OCI-LY1 (cell line): ENCODE measurements around the gene NCAM1.

Source experiments
- H2AFZ ChIP-seq: fragments of 200-600 bp; sonication (generic), shearing (Covaris generic); 2 replicates; pipeline ENCODE4 v1.6.0; 2014; ENCODE audit warnings: antibody characterized with exemption, mild to moderate bottlenecking, low read length
- H3F3A ChIP-seq: fragments of 200-600 bp; sonication (generic), shearing (Covaris generic); 2 replicates; pipeline ENCODE4 v1.6.0; 2014; ENCODE audit warnings: mild to moderate bottlenecking, antibody characterized with exemption, low read length, moderate library complexity; ENCODE audit not compliant: insufficient read depth
- H3K27ac ChIP-seq: fragments of 200-600 bp; sonication (generic); 2 replicates; pipeline ENCODE4 v1.5.1; 2014; ENCODE audit warnings: low read length, mixed run types, mild to moderate bottlenecking, low read depth; ENCODE audit not compliant: poor library complexity, severe bottlenecking
- H3K27me3 ChIP-seq: fragments of 200-600 bp; sonication (generic); 2 replicates; pipeline ENCODE4 v1.6.0; 2014; ENCODE audit warnings: antibody characterized with exemption, mild to moderate bottlenecking, low read length, moderate library complexity; ENCODE audit not compliant: insufficient read depth
- H3K36me3 ChIP-seq: fragments of 200-600 bp; sonication (generic); 2 replicates; pipeline ENCODE4 v1.6.1; 2014; ENCODE audit warnings: mild to moderate bottlenecking, antibody characterized with exemption, low read length, moderate library complexity, mixed read lengths; ENCODE audit not compliant: insufficient read depth
- H3K4me1 ChIP-seq: fragments of 200-600 bp; sonication (generic); 2 replicates; pipeline ENCODE4 v1.5.1; 2014; ENCODE audit warnings: mild to moderate bottlenecking, low read length, moderate library complexity; ENCODE audit not compliant: insufficient read depth, severe bottlenecking
- H3K4me2 ChIP-seq: fragments of 200-600 bp; sonication (generic), shearing (Covaris generic); 2 replicates; pipeline ENCODE4 v1.6.1; 2014; ENCODE audit warnings: low read length
- H3K4me3 ChIP-seq: fragments of 200-600 bp; sonication (generic); 2 replicates; pipeline ENCODE4 v1.5.1; 2014; ENCODE audit warnings: low read length, low read depth, mild to moderate bottlenecking, mixed read lengths; ENCODE audit not compliant: poor library complexity, severe bottlenecking
- H3K79me2 ChIP-seq: fragments of 200-600 bp; shearing (Covaris generic); 2 replicates; pipeline ENCODE4 v1.6.1; 2016; ENCODE audit warnings: mixed run types, low read length, mixed read lengths; ENCODE audit not compliant: insufficient read depth
- H3K9ac ChIP-seq: fragments of 200-600 bp; sonication (generic), shearing (Covaris generic); 2 replicates; pipeline ENCODE4 v1.6.1; 2014; ENCODE audit warnings: mild to moderate bottlenecking, low read length, mixed read lengths
- H3K9me2 ChIP-seq: fragments of 200-600 bp; sonication (generic), shearing (Covaris generic); 2 replicates; pipeline ENCODE4 v1.6.1; 2014; ENCODE audit warnings: low read depth, mild to moderate bottlenecking, low read length, mixed read lengths
- H3K9me3 ChIP-seq: fragments of 200-600 bp; shearing (Covaris generic); 2 replicates; pipeline ENCODE4 v1.6.1; 2014; ENCODE audit warnings: low read length, mixed read lengths
- H4K20me1 ChIP-seq: fragments of 200-600 bp; sonication (generic), shearing (Covaris generic); 2 replicates; pipeline ENCODE4 v1.6.0; 2016; ENCODE audit warnings: mild to moderate bottlenecking, low read length; ENCODE audit not compliant: insufficient read depth
- EZH2 ChIP-seq: fragments of 200-600 bp; sonication (generic), shearing (Covaris generic); IDR thresholded peaks from 2 replicates; pipeline ENCODE4 v1.8.0; 2017; ENCODE audit warnings: borderline replicate concordance, mixed run types, mild to moderate bottlenecking, antibody characterized with exemption, low read length, moderate library complexity, mixed read lengths
- TF ChIP-seq, protein P1 (sequence below): fragments of 200-600 bp; sonication (generic), shearing (Covaris generic); IDR thresholded peaks from 2 replicates; pipeline ENCODE4 v1.5.1; 2017; ENCODE audit warnings: mild to moderate bottlenecking, antibody characterized with exemption, low read length, moderate library complexity, mixed read lengths

The NCAM1 gene

DNA sequence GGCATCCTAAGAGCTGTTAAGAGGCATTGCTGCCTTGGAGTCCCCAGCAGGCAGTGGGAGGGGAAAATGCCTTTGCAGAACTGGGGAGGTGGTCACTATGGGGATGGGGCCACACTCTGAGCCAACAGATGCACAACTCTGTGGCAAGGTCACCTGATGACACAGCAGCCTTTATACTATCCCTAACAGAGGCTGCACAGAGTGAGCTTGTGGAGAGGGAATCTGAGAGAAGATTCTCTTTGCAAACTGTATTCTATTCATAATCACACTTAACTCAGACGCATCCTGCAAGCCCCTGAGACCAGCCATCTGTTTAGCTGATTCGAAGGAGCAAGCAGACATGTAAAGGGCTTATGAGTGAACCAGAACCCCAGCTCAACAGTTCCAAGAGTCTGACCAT lies 304.1 kb downstream of the NCAM1 start:
- no peak overlapping the region for H3K4me3 ChIP-seq
- H4K20me1 ChIP-seq = no peaks in the 10 kb centered on the region
- no peaks in the 10 kb centered on the region for H3K9me3 ChIP-seq
- H3K9ac ChIP-seq = no peak overlapping the region
- TF ChIP-seq, protein P1, sequence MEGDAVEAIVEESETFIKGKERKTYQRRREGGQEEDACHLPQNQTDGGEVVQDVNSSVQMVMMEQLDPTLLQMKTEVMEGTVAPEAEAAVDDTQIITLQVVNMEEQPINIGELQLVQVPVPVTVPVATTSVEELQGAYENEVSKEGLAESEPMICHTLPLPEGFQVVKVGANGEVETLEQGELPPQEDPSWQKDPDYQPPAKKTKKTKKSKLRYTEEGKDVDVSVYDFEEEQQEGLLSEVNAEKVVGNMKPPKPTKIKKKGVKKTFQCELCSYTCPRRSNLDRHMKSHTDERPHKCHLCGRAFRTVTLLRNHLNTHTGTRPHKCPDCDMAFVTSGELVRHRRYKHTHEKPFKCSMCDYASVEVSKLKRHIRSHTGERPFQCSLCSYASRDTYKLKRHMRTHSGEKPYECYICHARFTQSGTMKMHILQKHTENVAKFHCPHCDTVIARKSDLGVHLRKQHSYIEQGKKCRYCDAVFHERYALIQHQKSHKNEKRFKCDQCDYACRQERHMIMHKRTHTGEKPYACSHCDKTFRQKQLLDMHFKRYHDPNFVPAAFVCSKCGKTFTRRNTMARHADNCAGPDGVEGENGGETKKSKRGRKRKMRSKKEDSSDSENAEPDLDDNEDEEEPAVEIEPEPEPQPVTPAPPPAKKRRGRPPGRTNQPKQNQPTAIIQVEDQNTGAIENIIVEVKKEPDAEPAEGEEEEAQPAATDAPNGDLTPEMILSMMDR = no peak
- no peak for TF ChIP-seq EZH2
- H3K36me3 ChIP-seq = no peaks in the 10 kb centered on the region
- no peaks in the 10 kb centered on the region for H3K27me3 ChIP-seq
- H3K9me2 ChIP-seq = no peaks in the 10 kb centered on the region
- no peaks in the 10 kb centered on the region for H3K79me2 ChIP-seq
- H3K27ac ChIP-seq = no peak overlapping the region
- H3F3A ChIP-seq = no peaks in the 10 kb centered on the region
- H2AFZ ChIP-seq = no peak overlapping the region
- H3K4me2 ChIP-seq = no peak overlapping the region
- H3K4me1 ChIP-seq = no peaks in the 10 kb centered on the region

DNA sequence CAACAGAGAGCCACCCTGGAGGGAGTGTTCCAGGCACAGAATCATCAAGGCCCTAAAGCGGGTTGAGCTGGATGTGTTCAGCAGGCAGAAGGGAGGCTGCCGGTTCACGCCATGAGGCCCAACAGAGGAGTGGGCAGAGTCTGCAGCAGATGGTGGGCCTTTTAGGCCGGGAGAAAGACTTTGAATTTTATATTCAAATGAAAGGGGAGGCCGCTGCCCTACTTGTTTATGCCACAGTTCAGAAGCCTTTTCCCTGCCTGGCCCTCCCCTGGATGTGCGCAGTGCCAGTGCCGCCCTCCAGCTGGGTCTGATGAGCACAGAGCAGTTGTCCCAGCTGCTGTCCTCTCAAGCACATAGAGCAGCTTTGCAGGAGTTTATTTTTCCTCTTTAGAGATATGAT lies 306.3 kb downstream of the NCAM1 start:
- H3K4me1 ChIP-seq = no peaks in the 10 kb centered on the region
- H3F3A ChIP-seq = no peaks in the 10 kb centered on the region
- H3K9ac ChIP-seq = no peak overlapping the region
- H3K4me2 ChIP-seq = no peak overlapping the region
- H3K9me2 ChIP-seq = no peaks in the 10 kb centered on the region
- H3K36me3 ChIP-seq = no peaks in the 10 kb centered on the region
- H3K27me3 ChIP-seq = no peaks in the 10 kb centered on the region
- no peak overlapping the region for H3K27ac ChIP-seq
- no peaks in the 10 kb centered on the region for H3K79me2 ChIP-seq
- no peak for TF ChIP-seq EZH2
- TF ChIP-seq, protein P1 = no peak
- no peak overlapping the region for H2AFZ ChIP-seq
- no peak overlapping the region for H3K4me3 ChIP-seq
- no peaks in the 10 kb centered on the region for H3K9me3 ChIP-seq
- H4K20me1 ChIP-seq = no peaks in the 10 kb centered on the region

DNA sequence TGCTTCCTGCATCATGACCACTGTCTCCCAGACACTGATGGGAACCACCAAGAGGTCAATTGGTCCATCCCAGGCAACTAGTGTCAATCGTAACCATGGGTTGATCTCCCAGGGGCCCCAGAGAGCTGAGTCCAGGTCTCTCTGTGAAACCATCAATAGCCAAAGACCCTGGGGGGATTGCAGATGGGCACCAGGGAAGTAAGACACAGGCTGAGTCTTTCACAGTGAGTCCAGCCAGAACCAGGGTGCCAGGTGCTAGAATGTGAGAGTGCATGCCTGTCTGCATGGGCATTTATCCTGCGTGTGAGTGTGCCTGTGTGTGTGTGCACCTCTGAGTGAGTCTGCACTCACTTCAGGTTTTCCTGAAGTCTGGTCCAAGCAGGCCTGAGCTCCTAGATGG lies 307.9 kb downstream of the NCAM1 start:
- H3K27ac ChIP-seq = no peak overlapping the region
- H3K9me2 ChIP-seq = no peaks in the 10 kb centered on the region
- no peak overlapping the region for H2AFZ ChIP-seq
- H3F3A ChIP-seq = no peaks in the 10 kb centered on the region
- H3K9ac ChIP-seq = no peak overlapping the region
- no peaks in the 10 kb centered on the region for H3K79me2 ChIP-seq
- H3K4me2 ChIP-seq = no peak overlapping the region
- H3K27me3 ChIP-seq = no peaks in the 10 kb centered on the region
- no peak overlapping the region for H3K4me3 ChIP-seq
- H3K4me1 ChIP-seq = no peaks in the 10 kb centered on the region
- H4K20me1 ChIP-seq = no peaks in the 10 kb centered on the region
- H3K9me3 ChIP-seq = no peaks in the 10 kb centered on the region
- H3K36me3 ChIP-seq = no peaks in the 10 kb centered on the region
- TF ChIP-seq, protein P1 = no peak
- no peak for TF ChIP-seq EZH2
